HG03045 (cell line): ENCODE data around the gene CDR2.

Experiments used
- ATAC-seq: cut with Tn5 transposase; IDR thresholded peaks from one replicate; pipeline ENCODE4 v1.9.1; 2021; ENCODE audit warnings: mild to moderate bottlenecking, moderate library complexity; ENCODE audit not compliant: unreplicated experiment

Gene CDR2

GRCh38 chr16:22325598-22326368 lies 48.6 kb downstream of the CDR2 start:
- no peak for ATAC-seq

DNA sequence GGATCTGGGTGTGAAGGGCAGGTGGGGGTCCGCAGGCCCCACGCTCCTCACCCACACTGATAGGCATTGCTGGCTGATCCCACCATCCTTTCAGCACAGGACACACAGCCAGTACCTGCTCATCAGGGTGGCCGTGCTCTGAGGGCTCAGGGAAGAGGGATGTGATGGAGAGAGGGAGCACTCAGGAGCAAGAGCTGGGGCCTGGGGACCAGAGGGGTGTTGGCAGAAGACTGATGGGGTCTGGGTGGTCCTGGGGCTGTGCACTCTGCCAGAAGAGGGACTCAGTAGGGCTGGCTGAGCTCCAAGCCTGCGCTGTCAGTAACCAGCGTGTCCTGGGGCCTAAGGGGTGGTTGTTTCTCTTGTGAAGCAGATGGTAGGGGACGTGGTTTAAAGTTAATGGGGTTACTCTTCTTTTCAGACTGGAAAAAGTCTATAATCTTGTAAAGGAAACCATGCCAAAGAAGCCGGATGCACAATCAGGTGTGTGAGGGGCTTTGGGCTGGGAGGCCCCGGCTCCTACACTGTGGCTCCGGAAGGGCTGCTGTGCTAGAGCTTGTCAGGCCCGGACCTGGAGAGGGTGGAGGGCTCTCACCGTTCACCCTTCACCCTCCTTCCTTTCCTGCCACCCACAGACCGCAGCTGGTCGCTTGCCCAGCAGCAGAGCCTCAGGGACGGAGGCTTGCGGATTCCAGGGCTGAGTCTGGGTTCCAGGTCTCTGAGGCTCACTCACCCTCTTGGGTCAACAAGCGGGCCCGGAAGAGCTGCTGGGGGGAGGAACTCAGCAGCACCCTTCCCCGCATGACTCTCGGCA lies 49.4 kb downstream of the CDR2 start:
- no peak for ATAC-seq

DNA sequence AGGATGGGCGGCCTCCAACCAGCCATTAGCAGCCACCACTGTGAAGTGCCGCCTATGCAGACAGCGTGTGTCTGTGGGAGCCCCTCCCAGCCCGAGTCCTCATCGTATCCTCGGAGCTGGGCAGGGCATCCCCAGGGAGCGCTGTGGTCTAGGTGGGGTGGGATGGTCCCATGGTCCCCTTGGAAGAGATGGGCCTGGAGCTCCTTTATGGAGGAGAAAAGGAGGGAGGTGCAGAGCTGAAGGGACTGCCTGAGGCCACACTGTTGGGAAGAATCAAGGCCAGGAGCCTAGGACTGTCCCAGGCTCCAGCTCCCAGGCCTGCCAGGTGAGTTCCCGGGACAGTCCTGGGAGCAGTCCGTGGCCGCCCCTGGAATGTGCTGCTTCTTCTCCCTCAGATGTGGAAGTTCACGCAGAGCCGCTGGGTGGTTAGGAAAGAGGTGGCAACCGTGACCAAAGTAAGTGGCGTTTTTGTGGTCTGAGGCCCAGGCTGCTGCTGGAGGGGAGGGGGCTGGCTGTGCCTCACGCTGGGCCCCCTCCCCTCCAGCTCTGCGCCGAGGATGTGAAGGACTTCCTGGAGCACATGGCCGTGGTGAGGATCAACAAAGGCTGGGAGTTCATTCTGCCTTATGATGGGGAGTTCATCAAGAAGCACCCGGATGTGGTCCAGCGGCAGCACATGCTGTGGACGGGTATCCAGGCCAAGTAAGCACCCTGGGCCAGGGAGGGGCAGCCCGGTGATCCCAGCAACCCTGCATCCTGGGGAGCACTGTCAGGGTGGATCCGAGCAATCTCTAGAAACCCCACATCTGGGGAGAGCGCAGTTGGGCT lies 50.2 kb downstream of the CDR2 start:
- ATAC-seq = no peak

DNA sequence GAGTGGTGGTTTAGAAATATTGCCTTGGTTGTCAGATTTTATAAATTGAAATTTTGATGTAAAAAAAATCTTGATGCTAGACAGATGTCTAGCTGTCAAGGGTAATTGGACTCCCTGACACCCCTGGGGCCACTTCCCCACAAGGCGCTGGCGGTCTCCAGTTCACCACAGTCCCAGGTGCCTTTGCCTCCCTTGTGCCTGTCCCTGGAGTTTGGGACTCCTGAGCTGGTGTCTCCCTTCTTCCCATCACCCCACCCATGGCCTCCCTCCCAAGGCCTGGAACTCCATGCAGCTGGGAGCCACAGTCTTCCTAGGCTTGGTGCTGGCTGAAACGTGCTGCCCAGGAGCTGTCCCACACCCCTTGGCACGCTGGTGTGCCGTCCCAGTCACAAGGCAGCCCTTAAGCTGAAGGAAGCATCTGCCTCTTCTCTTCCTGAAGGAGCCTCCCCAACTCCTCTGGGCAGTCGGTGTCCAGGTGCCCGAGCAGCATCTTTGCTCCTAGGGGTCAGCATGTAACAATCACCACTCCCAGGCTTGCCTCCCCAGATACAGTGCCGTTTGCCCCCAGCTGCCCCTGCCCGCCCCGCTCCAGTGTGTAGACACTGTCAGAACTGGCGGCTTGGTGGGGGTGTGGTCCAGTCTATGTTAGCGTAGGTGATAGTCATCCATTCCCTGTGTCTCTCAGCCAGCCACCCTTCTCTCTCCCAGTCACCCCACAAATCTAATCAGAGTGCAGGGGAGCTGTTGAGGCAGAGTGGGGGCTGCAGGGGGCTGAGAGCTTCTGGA lies 51.1 kb downstream of the CDR2 start:
- ATAC-seq = no peak

DNA sequence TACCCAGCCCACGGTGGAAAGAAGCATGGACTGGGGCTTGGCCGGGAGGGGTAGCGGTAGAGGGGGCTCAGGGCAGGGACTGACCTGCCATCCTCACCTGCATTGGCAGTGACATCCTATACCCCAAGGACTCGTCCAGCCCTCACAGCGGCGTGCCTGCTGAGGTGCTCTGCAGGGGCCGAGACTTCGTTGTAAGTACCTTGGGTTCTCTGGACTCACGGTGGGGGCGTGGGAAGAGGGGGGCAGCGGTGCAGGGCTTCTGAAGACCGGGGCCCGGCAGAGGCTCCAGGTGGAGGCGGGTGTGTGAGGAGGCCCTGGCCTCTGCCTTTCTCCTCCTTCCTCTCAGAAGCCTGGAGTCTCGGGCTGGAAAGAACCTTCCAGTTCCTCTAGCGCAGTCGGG lies 51.7 kb downstream of the CDR2 start:
- ATAC-seq = no peak

GRCh38 chr16:22322021-22322471 lies 52.4 kb downstream of the CDR2 start:
- ATAC-seq = no peak

GRCh38 chr16:22321340-22322001 lies 52.9 kb downstream of the CDR2 start:
- ATAC-seq = no peak

DNA sequence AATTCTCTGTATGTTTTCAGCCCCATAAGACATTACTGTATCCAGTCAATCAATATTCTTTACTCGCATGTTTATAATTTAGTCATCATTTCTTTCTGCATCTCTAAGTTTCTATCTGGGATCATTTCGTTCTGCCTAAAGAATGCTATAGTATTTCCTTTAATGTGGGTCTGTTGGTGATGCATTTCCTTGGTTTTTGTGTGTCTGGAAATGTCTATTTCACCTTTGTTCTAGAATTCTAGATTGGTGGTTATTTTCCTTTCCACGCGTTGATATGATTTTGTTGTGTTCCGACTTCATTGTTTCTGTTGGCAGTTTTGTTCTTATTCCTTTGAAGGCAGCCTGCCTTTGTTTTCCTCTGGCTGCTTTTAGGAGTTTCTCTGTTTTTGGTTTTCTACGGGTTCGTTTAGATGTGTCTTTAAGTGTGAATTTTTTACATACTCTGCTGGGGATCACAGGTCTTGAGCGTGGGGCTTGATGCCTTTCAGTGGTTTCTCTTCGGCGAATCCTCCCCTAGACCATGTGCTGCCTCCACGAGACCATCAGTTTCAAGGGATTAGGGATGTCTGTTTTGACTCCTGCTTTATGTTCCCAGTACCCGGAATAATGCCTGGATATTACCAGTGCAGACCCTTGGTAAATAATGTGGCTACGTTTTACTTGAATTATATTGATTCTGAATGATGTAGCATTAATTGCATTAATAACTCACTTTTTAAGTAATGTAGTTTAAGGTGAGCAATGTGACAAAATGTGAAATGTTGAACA lies 53.7 kb downstream of the CDR2 start:
- no peak for ATAC-seq

GRCh38 chr16:22318690-22319358 lies 55.6 kb downstream of the CDR2 start:
- no peak for ATAC-seq

DNA sequence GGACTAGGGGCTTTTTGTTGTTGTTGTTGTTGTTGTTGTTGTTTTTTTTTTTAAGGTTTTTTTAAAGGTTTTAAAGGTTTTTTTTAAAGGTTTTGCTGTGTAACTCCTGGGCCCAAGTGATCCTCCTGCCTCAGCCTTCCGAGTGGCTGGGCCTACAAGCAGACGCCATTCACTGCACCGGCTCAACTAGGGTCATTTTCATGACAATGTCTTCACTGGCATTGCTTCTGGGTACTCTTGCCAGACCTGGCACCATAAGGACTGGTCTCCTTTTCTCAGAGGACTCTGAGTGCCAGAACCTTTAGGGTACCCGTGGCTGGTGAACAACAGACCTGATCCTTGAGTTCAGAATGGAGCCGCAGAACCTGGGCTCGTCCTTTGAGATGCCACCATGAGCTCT lies 56.8 kb downstream of the CDR2 start:
- ATAC-seq = no peak

- ATAC-seq = no peak
Measured at GRCh38 chr16:22317001-22317530, 57.4 kb downstream of the CDR2 start.

DNA sequence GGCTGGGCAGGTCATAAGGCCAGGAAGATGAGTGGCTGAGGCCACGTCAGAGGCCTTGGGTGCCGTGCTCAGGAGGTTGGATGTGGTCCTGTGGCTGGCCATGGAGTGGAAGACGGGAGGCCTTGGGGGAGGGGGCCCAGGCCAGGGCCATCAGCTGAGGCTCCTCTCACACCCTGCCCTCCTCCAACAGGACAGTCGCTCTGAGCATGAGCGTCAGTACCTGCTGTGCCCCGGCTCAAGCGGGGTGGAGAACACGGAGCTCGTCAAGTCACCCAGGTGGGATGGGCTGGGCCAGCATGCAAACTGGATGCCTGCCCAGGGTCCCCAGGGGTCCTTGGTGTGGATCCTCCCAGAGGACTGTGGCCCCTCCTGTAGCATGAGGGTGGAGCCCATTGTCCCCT lies 58.0 kb downstream of the CDR2 start:
- ATAC-seq = no peak

DNA sequence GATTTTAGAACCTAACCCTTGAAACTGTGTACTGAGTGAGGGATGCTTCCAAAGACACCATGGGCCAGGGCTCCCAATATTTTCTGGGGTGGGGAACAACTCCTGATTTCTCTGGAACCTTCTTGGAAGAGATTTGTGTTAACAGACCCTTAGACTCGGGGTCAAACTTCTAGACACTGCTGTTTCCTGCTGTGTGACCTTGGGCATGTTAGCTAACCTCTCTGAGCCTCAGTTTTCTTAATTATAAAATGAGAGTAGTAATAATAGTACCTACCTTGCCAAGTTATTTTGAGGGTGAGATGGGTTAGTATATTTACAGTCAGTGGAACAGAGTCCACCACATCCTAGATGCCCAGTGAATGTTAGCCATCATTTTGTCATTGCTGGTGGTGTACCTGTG lies 58.4 kb downstream of the CDR2 start:
- ATAC-seq = no peak

GRCh38 chr16:22314661-22315626 lies 59.5 kb downstream of the CDR2 start:
- ATAC-seq = no peak

GRCh38 chr16:22313876-22314470 lies 60.4 kb downstream of the CDR2 start:
- ATAC-seq = no peak

DNA sequence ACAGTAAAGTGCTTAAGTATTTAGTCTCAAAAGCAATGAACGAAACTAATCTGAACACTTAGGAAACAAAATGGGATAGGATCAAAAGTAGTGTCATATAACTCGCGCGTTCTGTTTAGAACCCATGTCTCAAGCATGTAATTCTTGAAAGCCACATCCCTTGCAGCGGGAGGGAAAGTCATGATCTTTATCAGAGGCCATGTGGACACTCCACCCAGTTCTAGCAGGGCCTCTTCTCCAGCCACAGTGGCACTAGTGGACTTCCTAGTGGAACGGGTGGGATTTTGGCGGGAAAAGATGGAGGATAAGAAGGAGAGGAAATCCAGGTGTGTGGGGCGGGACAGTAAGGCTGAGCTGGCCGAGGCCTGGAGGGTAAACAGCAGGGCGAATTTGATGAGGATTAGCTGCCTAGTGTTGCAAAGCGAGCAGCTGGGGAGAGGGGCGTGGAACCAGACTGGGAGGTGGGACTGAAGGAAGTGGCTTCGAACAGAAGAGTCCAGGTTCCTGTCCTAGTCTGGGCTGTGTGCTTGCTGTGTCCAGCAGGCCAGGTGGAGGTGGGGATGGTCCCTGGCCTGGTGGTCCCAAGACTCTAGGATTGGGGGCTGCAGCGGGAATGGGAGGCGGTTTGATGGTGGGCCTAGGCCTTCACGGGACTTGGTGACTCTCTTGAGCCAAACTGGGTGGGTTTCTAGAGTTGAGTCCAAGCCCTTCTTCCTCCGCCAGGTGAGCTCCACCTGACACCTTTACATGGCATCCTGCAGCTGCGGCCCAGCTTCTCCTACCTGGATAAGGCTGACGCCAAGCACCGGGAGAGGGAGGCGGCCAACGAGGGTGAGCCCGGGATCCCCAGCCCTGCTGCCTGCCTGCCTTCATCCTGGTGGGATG lies 61.3 kb downstream of the CDR2 start:
- ATAC-seq = no peak
